Prostate gland (tissue), 2 donors: ENCODE results near the gene NPLOC4. TPM values are rescaled to one million over a fixed set of nuclear protein-coding genes. Genes with fewer than 3 reads are reported as not detected.
"Not testable (repeated sequence)": the region's sequence is repeated elsewhere in the genome, so short reads cannot be mapped to it uniquely, and the experiment has no call there.

Experiments used
- DNase-seq: peaks from one replicate; pipeline ENCODE4 v3.0.0-alpha.2; 2019; ENCODE audit warnings: low spot score
- H3K27ac ChIP-seq, 2 donors: fragments of 200-600 bp; sonication (generic); 2 replicates each; pipeline ENCODE4 v1.5.1; 2017 to 2019
- H3K27me3 ChIP-seq: fragments of 200-600 bp; sonication (generic); replicated peaks from 2 replicates; pipeline ENCODE4 v1.5.1; 2019; ENCODE audit not compliant: insufficient read depth
- H3K36me3 ChIP-seq, 2 donors: fragments of 200-600 bp; sonication (generic); 1 replicate in 1 of 2; 2 replicates in 1 of 2; pipeline versions ENCODE4 v1.5.1 to v1.8.1; 2017 to 2019
- H3K4me1 ChIP-seq: fragments of 200-600 bp; sonication (generic); replicated peaks from 2 replicates; pipeline ENCODE4 v1.5.1; 2019
- H3K4me3 ChIP-seq, 2 donors: fragments of 200-600 bp; sonication (generic); 2 replicates each; pipeline ENCODE4 v1.5.1; 2017 to 2019
- H3K9me3 ChIP-seq: fragments of 200-600 bp; sonication (generic); 2 replicates; pipeline ENCODE4 v1.5.1; 2017
- POLR2A ChIP-seq: fragments of 450-650 bp; IDR thresholded peaks from one replicate; pipeline ENCODE4 v1.6.1; 2016; ENCODE audit warnings: antibody characterized with exemption, mild to moderate bottlenecking
- POLR2AphosphoS5 ChIP-seq: sonication (generic); formaldehyde crosslinking; IDR thresholded peaks from one replicate; pipeline ENCODE4 v1.6.1; 2017; ENCODE audit warnings: antibody characterized with exemption
- WGBS: methylation state at CpG from one replicate; pipeline ENCODE4 v1.1.5; 2018; 5-methylcytosine and 5-hydroxymethylcytosine counted together
- intact Hi-C: fragments of 100-400 bp; cut with DNase I; formaldehyde crosslinking; loops from one replicate; pipeline ENCODE4 v1.14.2; 2022
- total RNA-seq, 2 donors: library from RNA; depleted of rRNA; stranded (reverse); fragments of >200 nt; gene quantifications; one replicate each; pipeline ENCODE4 v1.1.0, GENCODE V29; 2016
- TF ChIP-seq, protein P1 (sequence below), 4 experiments: fragments of 200-600 bp in 2 of 4; fragments of 450-650 bp in 2 of 4; sonication (generic) in 2 of 4; IDR thresholded peaks; 1 replicate in 3 of 4; 2 replicates in 1 of 4; pipeline ENCODE4 v1.5.1; 2016 to 2019; ENCODE audit warnings: antibody characterized with exemption in 4 of 4, mild to moderate bottlenecking in 2 of 4, moderate library complexity in 2 of 4

The NPLOC4 gene
- total RNA-seq, 2 donors from 2014 or later = 40.1 to 84.8 TPM

DNA sequence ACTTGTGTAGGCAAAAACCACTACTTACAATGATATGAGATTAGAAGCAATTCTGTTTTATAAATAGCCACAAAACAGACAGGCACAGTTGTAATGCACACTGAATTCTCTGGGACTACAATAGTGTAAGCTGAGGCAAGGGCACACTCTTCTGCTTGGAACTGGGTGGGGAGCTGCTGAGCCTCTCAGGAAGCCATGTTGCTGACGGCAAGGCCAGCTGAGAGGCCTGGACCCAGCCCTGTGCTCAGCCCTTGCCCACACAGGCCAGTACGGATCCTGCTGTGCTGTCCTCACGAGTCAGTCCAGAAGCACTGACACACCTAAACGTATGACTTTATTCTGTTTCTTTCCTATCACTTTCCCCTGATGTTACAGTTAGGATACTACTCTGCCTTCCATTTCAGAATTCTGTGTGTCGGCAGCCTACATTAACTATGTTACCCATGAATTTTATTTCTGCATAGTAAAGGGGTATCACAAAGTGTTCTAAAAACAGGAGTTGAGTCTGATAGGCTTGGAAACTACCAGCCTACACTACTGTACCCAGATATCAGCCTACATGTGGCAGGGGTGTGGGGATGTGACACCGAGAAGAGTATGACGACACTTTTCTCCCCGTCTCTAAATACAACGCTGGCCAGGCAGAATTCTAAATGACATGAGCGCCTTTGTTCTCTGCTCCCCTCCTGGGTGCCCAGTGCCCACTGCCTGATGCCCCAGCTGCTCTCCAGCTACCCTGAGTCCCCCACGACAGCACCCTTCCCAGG, 43.6 kb downstream of the NPLOC4 start:
- no peak overlapping the region for H3K4me3 ChIP-seq
- H3K4me1 ChIP-seq = no peaks in the 10 kb centered on the region
- TF ChIP-seq POLR2A = no peak
- TF ChIP-seq POLR2AphosphoS5 = no peak
- TF ChIP-seq, protein P1, sequence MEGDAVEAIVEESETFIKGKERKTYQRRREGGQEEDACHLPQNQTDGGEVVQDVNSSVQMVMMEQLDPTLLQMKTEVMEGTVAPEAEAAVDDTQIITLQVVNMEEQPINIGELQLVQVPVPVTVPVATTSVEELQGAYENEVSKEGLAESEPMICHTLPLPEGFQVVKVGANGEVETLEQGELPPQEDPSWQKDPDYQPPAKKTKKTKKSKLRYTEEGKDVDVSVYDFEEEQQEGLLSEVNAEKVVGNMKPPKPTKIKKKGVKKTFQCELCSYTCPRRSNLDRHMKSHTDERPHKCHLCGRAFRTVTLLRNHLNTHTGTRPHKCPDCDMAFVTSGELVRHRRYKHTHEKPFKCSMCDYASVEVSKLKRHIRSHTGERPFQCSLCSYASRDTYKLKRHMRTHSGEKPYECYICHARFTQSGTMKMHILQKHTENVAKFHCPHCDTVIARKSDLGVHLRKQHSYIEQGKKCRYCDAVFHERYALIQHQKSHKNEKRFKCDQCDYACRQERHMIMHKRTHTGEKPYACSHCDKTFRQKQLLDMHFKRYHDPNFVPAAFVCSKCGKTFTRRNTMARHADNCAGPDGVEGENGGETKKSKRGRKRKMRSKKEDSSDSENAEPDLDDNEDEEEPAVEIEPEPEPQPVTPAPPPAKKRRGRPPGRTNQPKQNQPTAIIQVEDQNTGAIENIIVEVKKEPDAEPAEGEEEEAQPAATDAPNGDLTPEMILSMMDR (IDR thresholded peaks at IDR 0.05) = no peak
- no peak overlapping the region for H3K27ac ChIP-seq
- 92% methylated on average over 11 of the region's 11 CpGs for WGBS
- H3K27me3 ChIP-seq = no peaks in the 10 kb centered on the region
- DNase-seq = no peak
- no peaks in the 10 kb centered on the region for H3K9me3 ChIP-seq
- peaks cover 8 to 9% of the 10 kb centered on the region in 2 donors for H3K36me3 ChIP-seq
- intact Hi-C loops = no loop called here

DNA sequence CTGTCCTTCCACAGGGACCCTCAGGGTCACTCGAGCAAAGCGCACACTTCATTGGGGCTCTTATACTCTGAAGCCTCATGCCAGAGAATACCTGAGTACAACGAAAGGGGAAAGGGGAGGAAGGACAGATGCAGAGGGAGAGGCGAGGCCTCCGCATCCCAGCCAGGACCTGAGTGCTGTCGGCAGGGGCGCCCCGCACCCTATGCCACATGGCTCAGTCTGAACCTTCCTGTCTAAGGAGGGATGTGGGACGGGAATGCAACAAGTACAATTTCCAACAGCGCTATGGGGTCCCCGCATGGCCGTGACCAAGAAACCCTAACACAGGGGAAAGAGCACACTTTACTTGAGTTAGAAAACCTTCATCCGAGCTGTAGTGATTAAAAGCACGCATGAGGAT, 44.9 kb downstream of the NPLOC4 start:
- intact Hi-C loops = no loop called here
- Histone ChIP-seq H3K36me3 (peaks cover 12% of the 10 kb centered on the region in 2 donors), H3K4me3 (no peak overlapping the region), H3K27me3 (no peaks in the 10 kb centered on the region), H3K9me3 (no peaks in the 10 kb centered on the region), H3K27ac (no peak overlapping the region), H3K4me1 (no peaks in the 10 kb centered on the region)
- no peak for DNase-seq
- WGBS = 88% methylated on average over 14 of the region's 14 CpGs
- TF ChIP-seq, protein P1 (IDR thresholded peaks at IDR 0.05) = no peak
- no peak for TF ChIP-seq POLR2AphosphoS5

DNA sequence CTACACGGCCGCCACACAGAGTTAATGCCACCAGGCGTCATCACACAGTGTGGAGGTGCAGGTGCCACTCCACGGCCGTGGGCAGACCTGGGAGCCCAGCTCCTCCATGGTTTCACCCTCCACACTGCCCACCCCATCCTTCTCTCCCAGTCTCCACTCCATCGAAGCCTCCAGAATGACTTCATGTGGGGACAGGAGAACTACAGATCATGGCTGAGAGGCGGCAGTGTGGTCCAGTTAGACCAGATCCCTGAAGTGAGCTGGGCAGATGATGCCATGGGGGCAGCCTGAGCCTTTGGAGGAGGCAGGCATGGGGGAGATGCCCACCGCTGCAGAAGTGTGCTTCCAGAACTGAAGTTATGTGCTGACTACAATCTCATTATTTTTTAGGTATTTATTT, 46.8 kb downstream of the NPLOC4 start:
- no peak overlapping the region for H3K27ac ChIP-seq
- no peaks in the 10 kb centered on the region for H3K27me3 ChIP-seq
- DNase-seq = no peak
- intact Hi-C loops = no loop called here
- WGBS = 89% methylated on average over 8 of the region's 8 CpGs
- H3K4me1 ChIP-seq = no peaks in the 10 kb centered on the region
- no peak overlapping the region for H3K4me3 ChIP-seq
- TF ChIP-seq POLR2A (no peak), POLR2AphosphoS5 (no peak)
- TF ChIP-seq, protein P1 (IDR thresholded peaks at IDR 0.05) = no peak
- H3K9me3 ChIP-seq = no peaks in the 10 kb centered on the region
- peaks cover 12% of the 10 kb centered on the region in 2 donors for H3K36me3 ChIP-seq

DNA sequence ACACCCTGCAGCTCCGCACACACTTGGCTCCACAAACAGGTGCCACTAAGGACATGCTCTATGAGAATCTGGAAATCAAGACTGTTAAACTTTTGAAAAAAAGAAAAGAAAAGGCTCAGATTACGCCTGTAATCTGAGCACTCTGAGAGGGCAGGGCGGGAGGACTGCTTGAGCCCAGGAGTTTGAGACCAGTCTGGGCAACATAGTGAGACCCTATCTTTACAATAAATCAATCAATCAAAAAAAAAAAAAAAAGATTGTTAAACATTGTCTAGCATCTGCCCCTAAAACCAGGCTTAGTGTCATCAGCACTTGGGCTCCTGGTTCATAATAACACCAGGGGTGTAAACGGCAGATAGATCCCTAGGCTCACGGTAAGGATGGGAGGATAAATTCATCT, 47.3 kb downstream of the NPLOC4 start:
- no peaks in the 10 kb centered on the region for H3K4me1 ChIP-seq
- intact Hi-C loops = no loop called here
- TF ChIP-seq POLR2A (no peak), POLR2AphosphoS5 (no peak)
- TF ChIP-seq, protein P1 (IDR thresholded peaks at IDR 0.05) = no peak
- no peak overlapping the region for H3K4me3 ChIP-seq
- peaks cover 12% of the 10 kb centered on the region in 2 donors for H3K36me3 ChIP-seq
- H3K27me3 ChIP-seq = no peaks in the 10 kb centered on the region
- DNase-seq = no peak
- no peaks in the 10 kb centered on the region for H3K9me3 ChIP-seq
- 83% methylated on average over 5 of the region's 5 CpGs for WGBS
- H3K27ac ChIP-seq = no peak overlapping the region

DNA sequence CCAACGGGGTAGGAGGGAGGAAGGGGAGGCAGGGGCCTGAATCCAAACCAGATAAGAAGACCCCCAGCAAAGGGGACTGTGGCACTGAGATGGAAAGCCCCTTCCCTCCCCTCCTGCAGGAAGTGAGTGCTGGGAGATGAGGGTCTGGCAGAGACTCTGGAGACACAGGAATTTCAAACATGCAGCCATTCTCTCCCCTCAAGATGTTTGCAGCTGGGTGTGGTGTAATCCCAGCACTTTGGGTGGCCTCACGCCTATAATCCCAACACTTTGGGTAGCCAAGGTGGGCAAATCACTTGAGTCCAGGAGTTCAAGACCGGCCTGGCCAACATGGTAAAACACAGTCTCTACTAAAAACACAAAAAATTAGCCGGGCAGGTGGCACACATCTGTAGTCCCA, 50.8 kb downstream of the NPLOC4 start:
- no peaks in the 10 kb centered on the region for H3K4me1 ChIP-seq
- no peaks in the 10 kb centered on the region for H3K27me3 ChIP-seq
- intact Hi-C loops = no loop called here
- H3K36me3 ChIP-seq = peaks cover 8 to 12% of the 10 kb centered on the region in 2 donors
- no peak for TF ChIP-seq POLR2A
- no peak for TF ChIP-seq POLR2AphosphoS5
- TF ChIP-seq, protein P1 (IDR thresholded peaks at IDR 0.05) = no peak
- no peak overlapping the region for H3K27ac ChIP-seq
- 91% methylated on average over 4 of the region's 4 CpGs for WGBS
- H3K4me3 ChIP-seq = no peak overlapping the region
- no peak for DNase-seq
- no peaks in the 10 kb centered on the region for H3K9me3 ChIP-seq

DNA sequence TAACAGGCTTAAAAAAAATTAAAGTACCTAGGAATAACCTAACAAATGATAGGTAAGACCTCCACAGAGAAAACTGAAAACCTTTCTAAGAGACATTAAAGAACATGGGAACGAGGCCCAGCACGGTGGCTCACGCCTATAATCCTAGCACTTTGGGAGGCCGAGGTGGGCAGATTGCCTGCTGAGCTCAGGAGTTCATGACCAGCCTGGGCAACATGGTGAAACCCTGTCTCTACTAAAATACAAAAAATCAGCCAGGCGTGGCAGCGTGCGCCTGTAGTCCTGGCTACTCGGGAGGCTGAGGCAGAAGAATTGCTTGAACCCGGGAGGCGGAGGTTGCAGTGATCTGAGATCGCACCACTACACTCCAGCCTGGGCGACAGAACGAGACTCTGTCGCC, 52.1 kb downstream of the NPLOC4 start:
- intact Hi-C loops, H3K27me3 ChIP-seq, H3K27ac ChIP-seq, DNase-seq, H3K4me1 ChIP-seq, H3K4me3 ChIP-seq, H3K9me3 ChIP-seq: not testable (repeated sequence)
- WGBS = 92% methylated on average over 14 of the region's 14 CpGs
- H3K36me3 ChIP-seq = peaks cover 3 to 12% of the 10 kb centered on the region in 2 donors
